CD4-positive, alpha-beta T cell treated with Interleukin-2 at 100 ng/mL for 4 hours (primary cell): ENCODE data around the gene TBL1X.
"Not testable (repeated sequence)": the region's sequence is repeated elsewhere in the genome, so short reads cannot be mapped to it uniquely, and the experiment has no call there.

Experiments used
- DNase-seq: peaks from one replicate; pipeline ENCODE4 v3.0.0-alpha.2; 2020; ENCODE audit warnings: low spot score

TBL1X gene

DNA sequence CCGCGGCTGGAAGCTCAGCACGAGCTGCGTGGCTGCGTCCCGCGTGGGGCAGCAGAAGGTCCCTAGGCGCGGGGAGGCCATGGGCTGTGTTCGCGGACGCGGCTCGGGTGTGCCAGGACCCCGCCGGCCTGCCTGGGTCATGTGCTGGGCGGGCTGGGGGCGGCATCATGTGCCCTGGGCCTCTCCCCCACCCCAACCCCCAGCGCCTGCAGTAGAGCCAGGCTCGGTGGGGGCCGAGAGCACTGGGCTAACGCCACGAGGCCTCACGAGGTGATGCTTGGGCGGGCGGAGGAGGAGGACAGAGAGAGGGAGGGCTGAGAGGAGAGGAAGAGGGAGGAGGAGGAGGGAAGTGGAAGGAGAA is 300.9 kb downstream of the TBL1X start, which contains the start of gene GPR143:
Gene GPR143 (minus strand): TSS at position 111 of the 361 bp plus-strand sequence. CDS start 30 bp downstream, at position 81.
- no peak for DNase-seq

GRCh38 chrX:9767375-9767774 is 302.5 kb downstream of the TBL1X start:
- DNase-seq: no peak

DNA sequence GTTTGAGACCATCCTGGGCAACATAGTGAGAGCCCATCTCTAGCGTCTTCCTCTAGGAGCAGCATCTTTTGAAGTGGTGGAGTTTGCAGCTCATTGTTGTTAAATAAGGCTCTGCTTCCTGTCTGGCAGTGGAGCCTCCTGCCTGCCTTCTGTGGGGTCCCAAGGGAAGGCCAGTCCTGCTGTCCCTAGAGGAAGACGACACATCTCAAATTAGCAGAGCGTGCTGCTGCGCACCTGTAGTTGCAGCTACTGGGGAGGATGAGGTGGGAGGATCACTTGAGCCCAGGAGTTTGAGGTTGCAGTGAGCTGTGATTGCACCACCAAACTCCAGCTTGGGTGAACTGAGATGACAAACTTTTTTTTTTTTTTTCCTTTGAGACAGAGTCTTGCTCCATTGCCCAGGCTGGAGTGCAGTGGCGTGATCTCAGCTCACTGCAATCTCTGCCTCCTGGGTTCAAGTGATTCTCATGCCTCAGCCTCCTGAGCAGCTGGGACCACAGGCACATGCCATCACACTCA is 303.5 kb downstream of the TBL1X start:
- not testable (repeated sequence) for DNase-seq

- no peak for DNase-seq
Measured at GRCh38 chrX:9770319-9770718, 305.5 kb downstream of the TBL1X start.

DNA sequence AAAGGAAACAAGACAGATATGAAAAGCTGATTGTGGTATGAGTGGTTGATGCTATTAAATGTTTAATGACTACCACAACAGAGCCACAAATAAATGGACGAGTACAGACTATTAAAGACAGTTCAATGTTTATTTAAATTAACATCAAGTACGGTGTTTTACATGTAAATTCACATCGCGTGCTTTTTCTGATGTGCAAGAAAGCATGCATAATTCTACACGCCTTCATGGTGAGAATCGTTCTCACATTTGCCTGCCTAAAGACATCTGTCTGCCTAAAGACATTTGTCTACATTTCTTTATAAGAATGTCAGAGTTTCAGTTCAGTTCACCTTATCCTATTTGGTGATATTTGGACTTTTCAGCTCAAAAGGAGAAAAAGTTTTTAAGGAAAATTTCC is 308.1 kb downstream of the TBL1X start:
- no peak for DNase-seq

DNA sequence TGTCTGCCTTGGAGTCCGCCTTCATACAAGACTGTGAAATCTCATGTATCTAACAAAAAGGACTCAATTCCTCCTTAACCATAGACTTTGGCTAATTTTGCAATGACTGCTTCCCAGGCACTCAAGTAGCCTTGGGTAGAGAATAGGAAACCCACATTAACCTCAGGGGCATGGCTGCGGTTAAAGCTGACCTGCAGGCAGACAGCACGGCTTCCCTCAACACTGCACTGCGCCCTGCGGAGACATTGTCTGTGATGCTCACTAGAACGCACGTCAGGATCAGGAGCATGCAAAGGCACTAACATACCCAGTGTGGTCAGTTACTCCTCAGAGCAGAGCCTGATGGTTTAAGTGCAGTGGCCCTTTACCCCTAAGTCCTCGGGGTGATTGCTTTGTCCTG is 311.1 kb downstream of the TBL1X start:
- DNase-seq: no peak

GRCh38 chrX:9781941-9782340 is 317.1 kb downstream of the TBL1X start:
- no peak for DNase-seq

DNA sequence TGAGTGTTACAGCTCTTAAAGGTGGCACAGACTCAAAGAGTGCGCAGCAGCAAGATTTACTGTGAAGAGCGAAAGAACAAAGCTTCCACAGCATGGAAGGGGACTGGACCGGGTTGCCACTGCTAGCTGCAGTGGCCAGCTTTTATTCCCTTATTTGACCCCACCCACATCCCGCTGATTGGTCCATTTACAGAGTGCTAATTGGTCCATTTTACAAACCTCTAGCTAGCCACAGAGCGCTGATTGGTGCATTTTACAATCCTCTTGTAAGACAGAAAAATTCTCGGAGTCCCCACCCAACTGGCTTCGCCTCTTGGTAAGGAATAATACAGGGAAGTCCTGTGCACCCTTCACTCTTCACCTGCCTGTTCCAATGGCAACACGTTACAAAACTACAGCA is 319.5 kb downstream of the TBL1X start:
- DNase-seq: no peak

DNA sequence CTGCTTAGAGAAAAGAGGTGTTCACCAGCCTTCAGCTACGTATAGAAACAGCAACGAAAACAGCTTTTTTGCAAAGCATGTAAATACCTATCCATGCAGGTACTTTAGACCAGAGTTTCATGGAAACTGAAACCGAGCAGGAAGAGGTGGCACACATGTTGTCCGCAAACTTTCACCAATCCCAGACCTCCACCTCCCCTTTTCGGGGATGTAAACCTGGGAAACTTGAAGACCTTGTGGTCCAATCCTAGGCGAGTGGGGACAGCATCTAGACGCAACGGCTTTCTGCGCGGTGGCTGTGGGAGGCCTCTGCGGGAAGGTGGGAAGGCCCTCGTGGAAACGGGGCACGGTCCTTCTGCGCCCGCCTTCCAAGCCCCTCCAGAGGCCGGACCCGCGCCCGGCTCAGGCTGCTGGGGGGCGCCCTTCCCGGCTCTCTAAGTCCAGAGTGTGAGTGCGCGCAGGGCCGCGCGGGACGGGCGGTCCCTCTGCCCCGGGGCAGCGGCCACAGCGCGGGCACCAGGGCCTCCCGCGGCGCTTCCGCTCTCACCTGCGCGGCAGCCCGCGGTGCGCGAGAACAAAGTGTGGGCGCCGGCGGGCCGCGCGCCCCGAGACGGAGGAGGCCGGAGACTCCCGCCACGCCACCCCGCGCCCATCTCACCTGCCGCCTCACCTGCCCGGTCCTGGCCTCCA is 320.5 kb downstream of the TBL1X start:
- no peak for DNase-seq

- no peak for DNase-seq
Measured at GRCh38 chrX:9785944-9786797, 321.3 kb downstream of the TBL1X start, which contains the start of gene SHROOM2. SHROOM2 (plus strand) TSS chrX:9786429; CDS start chrX:9786546, 117 bp downstream.

GRCh38 chrX:9786798-9787635 is 322.2 kb downstream of the TBL1X start:
- DNase-seq: no peak

DNA sequence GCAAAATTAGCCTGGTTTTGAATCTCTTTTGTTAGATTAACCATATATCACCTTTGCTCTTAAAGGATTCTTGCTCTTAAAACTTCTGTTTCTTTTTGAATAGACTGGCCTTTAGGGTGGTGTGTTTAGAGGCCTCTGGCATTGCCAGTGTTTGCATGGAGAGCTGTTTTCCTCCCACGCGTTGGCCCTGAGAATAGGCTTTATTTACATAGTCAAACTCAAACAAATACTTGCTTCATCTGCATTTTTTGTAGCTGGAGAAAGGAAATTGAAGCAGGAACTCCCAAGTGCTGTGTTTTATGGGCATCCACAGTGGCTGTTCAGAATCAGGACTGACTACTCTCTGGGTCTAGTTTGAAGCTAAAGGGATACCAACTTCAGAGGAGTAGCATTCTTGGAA is 324.1 kb downstream of the TBL1X start:
- DNase-seq: no peak

DNA sequence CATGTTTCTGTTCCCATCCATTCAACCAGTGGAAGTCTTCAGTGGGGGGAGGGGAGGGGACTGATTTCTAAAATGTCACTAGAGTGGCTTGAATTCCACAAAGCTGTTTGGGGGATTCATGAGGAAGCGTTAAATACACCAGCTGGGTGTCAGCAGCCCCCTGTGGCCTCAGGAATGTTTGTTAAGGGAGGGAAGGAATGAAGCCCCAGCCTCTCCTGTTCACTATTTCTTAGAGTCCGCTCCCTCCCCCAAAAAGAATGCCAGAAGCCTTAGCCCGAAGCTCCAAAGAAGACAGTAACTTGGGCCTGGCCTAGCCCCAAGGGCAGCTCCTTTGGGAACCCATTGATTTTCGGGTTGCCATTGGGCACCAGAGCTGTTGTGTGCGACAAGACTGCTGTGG is 324.7 kb downstream of the TBL1X start:
- no peak for DNase-seq
